Prostate gland (tissue), 2 donors: Measurements from ENCODE around the gene MED15.

ENCODE experiments used
- POLR2A ChIP-seq: fragments of 450-650 bp; IDR thresholded peaks from one replicate; pipeline ENCODE4 v1.6.1; 2016; ENCODE audit warnings: antibody characterized with exemption, mild to moderate bottlenecking
- POLR2AphosphoS5 ChIP-seq: sonication (generic); formaldehyde crosslinking; IDR thresholded peaks from one replicate; pipeline ENCODE4 v1.6.1; 2017; ENCODE audit warnings: antibody characterized with exemption
- TF ChIP-seq, protein P1 (sequence below), 4 experiments: fragments of 200-600 bp in 2 of 4; fragments of 450-650 bp in 2 of 4; sonication (generic) in 2 of 4; IDR thresholded peaks; 1 replicate in 3 of 4; 2 replicates in 1 of 4; pipeline ENCODE4 v1.5.1; 2016 to 2019; ENCODE audit warnings: antibody characterized with exemption in 4 of 4, mild to moderate bottlenecking in 2 of 4, moderate library complexity in 2 of 4

DNA sequence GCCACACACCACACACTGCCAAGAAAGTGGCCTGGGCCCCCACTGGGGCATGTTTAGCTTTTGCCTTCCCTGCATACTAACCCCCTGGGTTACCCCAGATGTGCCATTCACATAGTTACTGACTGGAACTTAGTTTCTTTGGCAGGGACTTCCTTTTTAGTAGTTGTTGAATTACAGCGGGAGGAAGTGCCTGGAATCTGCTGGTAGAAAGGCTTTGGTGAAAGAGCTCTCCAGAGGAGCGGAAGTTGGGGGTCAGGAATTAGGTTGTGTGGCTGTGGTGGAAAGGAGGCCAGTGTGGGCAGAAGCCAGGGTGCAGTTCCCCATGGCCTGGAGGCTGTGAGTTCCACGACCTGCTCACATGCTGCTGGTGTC is 69.0 kb downstream of the MED15 start:
- TF ChIP-seq POLR2A (no peak), POLR2AphosphoS5 (no peak)
- TF ChIP-seq, protein P1, sequence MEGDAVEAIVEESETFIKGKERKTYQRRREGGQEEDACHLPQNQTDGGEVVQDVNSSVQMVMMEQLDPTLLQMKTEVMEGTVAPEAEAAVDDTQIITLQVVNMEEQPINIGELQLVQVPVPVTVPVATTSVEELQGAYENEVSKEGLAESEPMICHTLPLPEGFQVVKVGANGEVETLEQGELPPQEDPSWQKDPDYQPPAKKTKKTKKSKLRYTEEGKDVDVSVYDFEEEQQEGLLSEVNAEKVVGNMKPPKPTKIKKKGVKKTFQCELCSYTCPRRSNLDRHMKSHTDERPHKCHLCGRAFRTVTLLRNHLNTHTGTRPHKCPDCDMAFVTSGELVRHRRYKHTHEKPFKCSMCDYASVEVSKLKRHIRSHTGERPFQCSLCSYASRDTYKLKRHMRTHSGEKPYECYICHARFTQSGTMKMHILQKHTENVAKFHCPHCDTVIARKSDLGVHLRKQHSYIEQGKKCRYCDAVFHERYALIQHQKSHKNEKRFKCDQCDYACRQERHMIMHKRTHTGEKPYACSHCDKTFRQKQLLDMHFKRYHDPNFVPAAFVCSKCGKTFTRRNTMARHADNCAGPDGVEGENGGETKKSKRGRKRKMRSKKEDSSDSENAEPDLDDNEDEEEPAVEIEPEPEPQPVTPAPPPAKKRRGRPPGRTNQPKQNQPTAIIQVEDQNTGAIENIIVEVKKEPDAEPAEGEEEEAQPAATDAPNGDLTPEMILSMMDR (IDR thresholded peaks at IDR 0.05) = no peak
